GM19035 (cell line): ENCODE data around the gene CAMK1D.

Experiments
- ATAC-seq: cut with Tn5 transposase; IDR thresholded peaks from one replicate; pipeline ENCODE4 v1.9.1; 2021; ENCODE audit not compliant: unreplicated experiment

The CAMK1D gene

GRCh38 chr10:12780634-12781601 is 431.6 kb downstream of the CAMK1D start:
- ATAC-seq, result no peak

GRCh38 chr10:12781976-12782375 is 432.6 kb downstream of the CAMK1D start:
- ATAC-seq, result no peak

- no peak for ATAC-seq
These were observed 433.2 kb downstream of the CAMK1D start for GRCh38 chr10:12782537-12782936.

- no peak for ATAC-seq
These were observed 433.9 kb downstream of the CAMK1D start for GRCh38 chr10:12783293-12783692.

- no peak for ATAC-seq
These were observed 435.3 kb downstream of the CAMK1D start for GRCh38 chr10:12784646-12785045.

- ATAC-seq, result no peak
These were observed 436.1 kb downstream of the CAMK1D start for GRCh38 chr10:12785415-12785831.

GRCh38 chr10:12787297-12787696 is 437.9 kb downstream of the CAMK1D start:
- ATAC-seq, result no peak

GRCh38 chr10:12788277-12788676 is 438.9 kb downstream of the CAMK1D start:
- ATAC-seq, result no peak

GRCh38 chr10:12790270-12790669 is 440.9 kb downstream of the CAMK1D start:
- ATAC-seq, result no peak

- no peak for ATAC-seq
These were observed 442.4 kb downstream of the CAMK1D start for GRCh38 chr10:12791728-12792127.

- ATAC-seq, result no peak
These were observed 443.7 kb downstream of the CAMK1D start for GRCh38 chr10:12792889-12793556.

- no peak for ATAC-seq
These were observed 446.2 kb downstream of the CAMK1D start for GRCh38 chr10:12795315-12796110.

GRCh38 chr10:12796401-12797160 is 447.2 kb downstream of the CAMK1D start:
- ATAC-seq, result no peak

- ATAC-seq, result no peak
These were observed 448.3 kb downstream of the CAMK1D start for GRCh38 chr10:12797471-12798262.

GRCh38 chr10:12799144-12799543 is 449.8 kb downstream of the CAMK1D start:
- ATAC-seq, result no peak

GRCh38 chr10:12799714-12800113 is 450.4 kb downstream of the CAMK1D start:
- no peak for ATAC-seq

- no peak for ATAC-seq
These were observed 451.0 kb downstream of the CAMK1D start for GRCh38 chr10:12800302-12800701.

GRCh38 chr10:12801214-12802087 is 452.1 kb downstream of the CAMK1D start:
- ATAC-seq, result no peak

- ATAC-seq, result no peak
These were observed 454.4 kb downstream of the CAMK1D start for GRCh38 chr10:12803776-12804175.
